Subcutaneous abdominal adipose tissue (tissue), 5 donors: ENCODE measurements around the gene ANKRA2.

Source experiments
- H3K27ac ChIP-seq: one replicate; pipeline ENCODE4 v1.7.0; 2013; ENCODE audit warnings: low read depth, mild to moderate bottlenecking, inconsistent platforms, low read length, moderate library complexity
- H3K27me3 ChIP-seq, 5 donors: one replicate each; pipeline ENCODE4 v1.7.0; 2013; ENCODE audit warnings: low read length in 5 of 5, inconsistent platforms in 1 of 5; ENCODE audit not compliant: control insufficient read depth in 5 of 5, insufficient read depth in 4 of 5
- H3K36me3 ChIP-seq, 5 donors: one replicate each; pipeline ENCODE4 v1.7.0; 2013; ENCODE audit warnings: low read length in 5 of 5; ENCODE audit not compliant: control insufficient read depth in 5 of 5, insufficient read depth in 5 of 5
- H3K4me1 ChIP-seq, 5 donors: one replicate each; pipeline ENCODE4 v1.7.0; 2013; ENCODE audit warnings: low read length in 5 of 5, mild to moderate bottlenecking in 3 of 5, moderate library complexity in 1 of 5; ENCODE audit not compliant: control insufficient read depth in 5 of 5, insufficient read depth in 5 of 5
- H3K4me3 ChIP-seq, 5 donors: one replicate each; pipeline ENCODE4 v1.7.0; 2013; ENCODE audit warnings: low read length in 5 of 5, low read depth in 1 of 5
- H3K9ac ChIP-seq, 5 donors: one replicate each; pipeline ENCODE4 v1.7.0; 2013; ENCODE audit warnings: low read length in 5 of 5, mild to moderate bottlenecking in 4 of 5, moderate library complexity in 3 of 5
- H3K9me3 ChIP-seq, 5 donors: one replicate each; pipeline ENCODE4 v1.7.0; 2013; ENCODE audit warnings: low read length in 5 of 5; ENCODE audit not compliant: control insufficient read depth in 5 of 5
- donor health status: healthy.
- donor health status: healthy.
- donor health status: healthy.
- donor health status: healthy.
- donor health status: healthy.

The ANKRA2 gene

GRCh38 chr5:73552642-73553041, 12.8 kb downstream of the ANKRA2 start:
- H3K9ac ChIP-seq, result no peak overlapping the region
- H3K4me3 ChIP-seq, result no peak overlapping the region
- H3K27ac ChIP-seq, result no peak overlapping the region
- H3K9me3 ChIP-seq, result no peaks in the 10 kb centered on the region
- peaks cover 39 to 52% (median 44%) of the 10 kb centered on the region in 5 donors for H3K36me3 ChIP-seq
- no peaks in the 10 kb centered on the region for H3K4me1 ChIP-seq
- H3K27me3 ChIP-seq, result no peaks in the 10 kb centered on the region

GRCh38 chr5:73550016-73550415, 15.4 kb downstream of the ANKRA2 start:
- no peaks in the 10 kb centered on the region for H3K9me3 ChIP-seq
- no peak overlapping the region for H3K9ac ChIP-seq
- H3K36me3 ChIP-seq, result peaks cover 26 to 31% (median 27%) of the 10 kb centered on the region in 5 donors
- no peaks in the 10 kb centered on the region for H3K27me3 ChIP-seq
- H3K27ac ChIP-seq, result no peak overlapping the region
- H3K4me1 ChIP-seq, result no peaks in the 10 kb centered on the region
- no peak overlapping the region for H3K4me3 ChIP-seq

- H3K9ac ChIP-seq, result no peak overlapping the region
- no peak overlapping the region for H3K27ac ChIP-seq
- H3K9me3 ChIP-seq, result no peaks in the 10 kb centered on the region
- H3K36me3 ChIP-seq, result no peaks in the 10 kb centered on the region
- H3K27me3 ChIP-seq, result no peaks in the 10 kb centered on the region
- H3K4me1 ChIP-seq, result peaks cover 0 to 4% (median 0%) of the 10 kb centered on the region in 5 donors
- H3K4me3 ChIP-seq, result no peak overlapping the region
These were observed 20.0 kb downstream of the ANKRA2 start for GRCh38 chr5:73545403-73545779.

- no peak overlapping the region for H3K4me3 ChIP-seq
- no peaks in the 10 kb centered on the region for H3K9me3 ChIP-seq
- no peak overlapping the region for H3K9ac ChIP-seq
- peaks cover 0 to 3% (median 0%) of the 10 kb centered on the region in 5 donors for H3K27me3 ChIP-seq
- H3K4me1 ChIP-seq, result peaks cover 0 to 4% (median 0%) of the 10 kb centered on the region in 5 donors
- no peaks in the 10 kb centered on the region for H3K36me3 ChIP-seq
- H3K27ac ChIP-seq, result no peak overlapping the region
These were observed 20.7 kb downstream of the ANKRA2 start for GRCh38 chr5:73544429-73545402.

- Histone ChIP-seq H3K27me3 (peaks cover 0 to 3% (median 0%) of the 10 kb centered on the region in 5 donors), H3K27ac (no peak overlapping the region), H3K9me3 (no peaks in the 10 kb centered on the region), H3K9ac (no peak overlapping the region), H3K36me3 (no peaks in the 10 kb centered on the region), H3K4me1 (peaks cover 0 to 6% (median under 1%) of the 10 kb centered on the region in 5 donors), H3K4me3 (no peak overlapping the region)
These were observed 23.4 kb downstream of the ANKRA2 start for GRCh38 chr5:73542020-73542419.

- Histone ChIP-seq H3K4me1 (peaks cover 0 to 9% (median 2%) of the 10 kb centered on the region in 5 donors), H3K27me3 (peaks cover 0 to 3% (median 0%) of the 10 kb centered on the region in 5 donors), H3K27ac (no peak overlapping the region), H3K36me3 (no peaks in the 10 kb centered on the region), H3K9ac (no peak overlapping the region), H3K4me3 (no peak overlapping the region), H3K9me3 (peaks cover 0 to 3% (median 0%) of the 10 kb centered on the region in 5 donors)
These were observed 25.2 kb downstream of the ANKRA2 start for GRCh38 chr5:73540192-73540591.

- H3K36me3 ChIP-seq, result no peaks in the 10 kb centered on the region
- peaks cover 0 to 9% (median 2%) of the 10 kb centered on the region in 5 donors for H3K4me1 ChIP-seq
- peaks cover 0 to 3% (median 0%) of the 10 kb centered on the region in 5 donors for H3K27me3 ChIP-seq
- no peak overlapping the region for H3K4me3 ChIP-seq
- H3K9ac ChIP-seq, result no peak overlapping the region
- peaks cover 0 to 6% (median 2%) of the 10 kb centered on the region in 5 donors for H3K9me3 ChIP-seq
- H3K27ac ChIP-seq, result no peak overlapping the region
These were observed 25.7 kb downstream of the ANKRA2 start for GRCh38 chr5:73539730-73540129.

GRCh38 chr5:73534971-73535370, 30.5 kb downstream of the ANKRA2 start:
- no peak overlapping the region for H3K27ac ChIP-seq
- H3K9me3 ChIP-seq, result peaks cover 0 to 10% (median 6%) of the 10 kb centered on the region in 5 donors
- H3K36me3 ChIP-seq, result no peaks in the 10 kb centered on the region
- H3K4me3 ChIP-seq, result no peak overlapping the region
- peaks cover 0 to 3% (median 0%) of the 10 kb centered on the region in 5 donors for H3K27me3 ChIP-seq
- peaks cover 0 to 9% (median 2%) of the 10 kb centered on the region in 5 donors for H3K4me1 ChIP-seq
- H3K9ac ChIP-seq, result no peak overlapping the region

- H3K9ac ChIP-seq, result no peak overlapping the region
- peaks cover 0 to 17% (median 8%) of the 10 kb centered on the region in 5 donors for H3K4me1 ChIP-seq
- H3K27ac ChIP-seq, result no peak overlapping the region
- H3K4me3 ChIP-seq, result no peak overlapping the region
- H3K27me3 ChIP-seq, result no peaks in the 10 kb centered on the region
- H3K9me3 ChIP-seq, result peaks cover 0 to 10% (median 6%) of the 10 kb centered on the region in 5 donors
- no peaks in the 10 kb centered on the region for H3K36me3 ChIP-seq
These were observed 31.3 kb downstream of the ANKRA2 start for GRCh38 chr5:73534011-73534644.

GRCh38 chr5:73532195-73532594, 33.2 kb downstream of the ANKRA2 start:
- Histone ChIP-seq H3K4me3 (no peak overlapping the region), H3K27ac (no peak overlapping the region), H3K27me3 (no peaks in the 10 kb centered on the region), H3K36me3 (no peaks in the 10 kb centered on the region), H3K9me3 (peaks cover 0 to 10% (median 6%) of the 10 kb centered on the region in 5 donors), H3K4me1 (peaks cover 0 to 25% (median 21%) of the 10 kb centered on the region in 5 donors), H3K9ac (no peak overlapping the region)
